ENCODE results near the gene ITPK1. TPM values are rescaled to one million over a fixed set of nuclear protein-coding genes. Genes with fewer than 3 reads are reported as not detected.

The ITPK1 gene
- total RNA-seq, 2 experiments from 2014 or later, result 78.5 to 83.5 TPM

- TF ChIP-seq CTCF (IDR thresholded peaks at IDR 0.05), result no peak
- Mint-ChIP-seq H3K36me3 (ENCODE audit: low read depth) (peaks cover 3% of the 10 kb centered on the region), H3K27me3 (no peaks in the 10 kb centered on the region), H3K9me3 (no peaks in the 10 kb centered on the region), H3K4me1 (ENCODE audit: low read depth) (no peaks in the 10 kb centered on the region), H3K27ac (no peak overlapping the region), H3K4me3 (no peak overlapping the region)
- intact Hi-C loops (cut with micrococcal nuclease), result no loop called here
- ChIA-PET CTCF (no interaction called here), POLR2A (no interaction called here)
- DNase-seq (no peak), ATAC-seq (no peak)
Observed at GRCh38 chr14:92936085-92936484, 179.6 kb downstream of the ITPK1 start.

DNA sequence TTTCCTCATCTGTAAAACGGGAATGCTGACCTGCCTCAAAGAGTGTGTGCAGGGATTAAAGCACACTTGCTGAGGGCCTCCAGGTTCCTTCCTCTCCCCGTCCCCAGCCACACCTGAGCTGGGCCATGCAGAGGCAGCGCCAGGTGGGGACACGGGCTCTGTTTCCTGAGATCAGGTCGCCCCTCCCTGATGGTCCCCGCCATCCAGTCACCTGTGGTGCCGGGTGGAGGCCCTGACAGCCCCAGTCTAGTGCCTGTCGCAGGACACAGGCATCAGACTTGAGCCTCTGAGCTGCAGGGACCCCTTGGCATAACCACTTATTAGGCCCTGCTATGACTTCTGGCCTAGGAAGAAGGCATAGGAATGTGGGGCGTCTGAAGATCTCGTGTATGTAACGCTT, 180.3 kb downstream of the ITPK1 start:
- DNase-seq (no peak), ATAC-seq (no peak)
- ChIA-PET CTCF (interaction anchor here (1.5 kb wide), 1 partner anchor 16 kb away, joined by 5 read pairs; no protein-coding TSS in a partner anchor), POLR2A (no interaction called here)
- Mint-ChIP-seq H3K27me3 (no peaks in the 10 kb centered on the region), H3K4me1 (ENCODE audit: low read depth) (no peaks in the 10 kb centered on the region), H3K4me3 (no peak overlapping the region), H3K27ac (no peak overlapping the region), H3K36me3 (ENCODE audit: low read depth) (peaks cover 3% of the 10 kb centered on the region), H3K9me3 (no peaks in the 10 kb centered on the region)
- intact Hi-C loops (cut with micrococcal nuclease), result no loop called here
- no peak for TF ChIP-seq CTCF (IDR thresholded peaks at IDR 0.05)

DNA sequence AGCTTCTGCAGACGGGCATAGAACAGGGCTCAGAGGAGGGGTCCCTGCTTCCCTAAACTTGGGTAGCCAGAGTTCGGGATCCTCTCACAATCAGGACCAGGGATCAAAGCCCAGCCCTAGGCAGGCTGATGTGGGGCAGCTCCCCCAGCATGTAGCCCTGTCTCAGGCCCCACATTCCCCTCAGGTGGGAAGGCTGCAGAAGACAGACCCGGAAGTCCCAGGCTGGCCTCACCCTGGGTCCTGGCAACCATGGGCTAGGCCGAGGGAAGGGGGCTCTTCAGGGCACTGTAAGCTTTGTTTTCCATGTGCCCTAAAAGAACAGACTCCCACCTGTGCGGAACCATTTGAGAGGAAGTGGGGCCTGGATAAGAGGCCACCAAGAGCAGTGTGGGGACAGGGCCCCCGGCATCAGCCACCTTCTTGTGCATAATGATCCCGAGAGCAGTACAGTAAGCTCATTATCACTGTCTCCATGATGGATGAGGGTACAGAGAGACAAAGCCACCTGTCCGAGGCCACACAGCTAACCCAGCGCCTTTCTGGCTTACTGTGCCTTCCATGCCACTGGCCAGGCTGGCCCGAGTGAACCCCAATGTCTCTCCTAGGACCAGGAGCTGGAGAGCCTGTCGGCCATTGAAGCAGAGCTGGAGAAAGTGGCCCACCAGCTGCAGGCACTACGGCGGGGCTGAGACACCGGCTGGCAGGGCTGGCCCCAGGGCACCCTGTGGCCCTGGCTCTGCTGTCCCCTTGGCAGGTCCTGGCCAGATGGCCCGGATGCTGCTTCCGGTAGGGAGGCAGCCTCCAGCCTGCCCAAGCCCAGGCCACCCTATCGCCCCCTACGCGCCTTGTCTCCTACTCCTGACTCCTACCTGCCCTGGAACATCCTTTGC, 181.3 kb downstream of the ITPK1 start:
- Mint-ChIP-seq H3K27ac (no peak overlapping the region), H3K4me1 (ENCODE audit: low read depth) (no peaks in the 10 kb centered on the region), H3K36me3 (ENCODE audit: low read depth) (peaks cover 3% of the 10 kb centered on the region), H3K9me3 (no peaks in the 10 kb centered on the region), H3K27me3 (no peaks in the 10 kb centered on the region), H3K4me3 (no peak overlapping the region)
- intact Hi-C loops (cut with micrococcal nuclease), result no loop called here
- CTCF ChIA-PET, result interaction anchor here (1.5 kb wide), 1 partner anchor 17 kb away, joined by 5 read pairs; no protein-coding TSS in a partner anchor
- POLR2A ChIA-PET, result interaction anchor here (0.6 to 1.1 kb wide), 2 partner anchors 9 to 14 kb away, joined by 3 to 4 read pairs; no protein-coding TSS in a partner anchor
- no peak for TF ChIP-seq CTCF (IDR thresholded peaks at IDR 0.05)
- ATAC-seq (no peak), DNase-seq (no peak)

- Mint-ChIP-seq H3K4me1 (ENCODE audit: low read depth) (no peaks in the 10 kb centered on the region), H3K9me3 (no peaks in the 10 kb centered on the region), H3K36me3 (ENCODE audit: low read depth) (peaks cover 3% of the 10 kb centered on the region), H3K4me3 (no peak overlapping the region), H3K27me3 (no peaks in the 10 kb centered on the region), H3K27ac (no peak overlapping the region)
- ATAC-seq, result no peak
- intact Hi-C loops (cut with micrococcal nuclease), result no loop called here
- no peak for TF ChIP-seq CTCF (IDR thresholded peaks at IDR 0.05)
- POLR2A ChIA-PET, result no interaction called here
- no peak for DNase-seq
- CTCF ChIA-PET, result no interaction called here
Observed at GRCh38 chr14:92933481-92933880, 182.2 kb downstream of the ITPK1 start.
